Measurements from ENCODE around the gene PCDHB11. TPM values are rescaled to one million over a fixed set of nuclear protein-coding genes. Genes with fewer than 3 reads are reported as not detected.
"Not testable (repeated sequence)": the region's sequence is repeated elsewhere in the genome, so short reads cannot be mapped to it uniquely, and the experiment has no call there.

The PCDHB11 gene
- total RNA-seq, 1 experiment from 2014 or later: 1.0 TPM

GRCh38 chr5:141215504-141215903 is 16.1 kb downstream of the PCDHB11 start:
- not testable (repeated sequence) for H3K27me3 ChIP-seq, H3K9me3 ChIP-seq, H3K4me3 ChIP-seq, DNase-seq, H3K36me3 ChIP-seq

GRCh38 chr5:141216035-141216434 is 16.6 kb downstream of the PCDHB11 start:
- not testable (repeated sequence) for H3K36me3 ChIP-seq, DNase-seq, H3K27me3 ChIP-seq, H3K4me3 ChIP-seq, H3K9me3 ChIP-seq

GRCh38 chr5:141223112-141223783 is 23.8 kb downstream of the PCDHB11 start, which contains the start of gene PCDHB14:
Gene PCDHB14 (plus strand): TSS chr5:141223343. CDS start chr5:141223506, 163 bp downstream.
- Histone ChIP-seq H3K36me3 (no peaks in the 10 kb centered on the region), H3K4me3 (peak within 1 kb of the TSS; percentile 45)
- DNase-seq: peak; percentile 29

GRCh38 chr5:141224844-141225243 is 25.4 kb downstream of the PCDHB11 start:
- H3K9me3 ChIP-seq, H3K36me3 ChIP-seq, H3K4me3 ChIP-seq, DNase-seq, H3K27me3 ChIP-seq: not testable (repeated sequence)

More at GRCh38 chr5:141223112-141223783, 23.8 kb downstream of the PCDHB11 start, which contains the start of gene PCDHB14:
- peaks cover 8% of the 10 kb centered on the region for H3K27me3 ChIP-seq
- H3K9me3 ChIP-seq: no peaks in the 10 kb centered on the region

DNA sequence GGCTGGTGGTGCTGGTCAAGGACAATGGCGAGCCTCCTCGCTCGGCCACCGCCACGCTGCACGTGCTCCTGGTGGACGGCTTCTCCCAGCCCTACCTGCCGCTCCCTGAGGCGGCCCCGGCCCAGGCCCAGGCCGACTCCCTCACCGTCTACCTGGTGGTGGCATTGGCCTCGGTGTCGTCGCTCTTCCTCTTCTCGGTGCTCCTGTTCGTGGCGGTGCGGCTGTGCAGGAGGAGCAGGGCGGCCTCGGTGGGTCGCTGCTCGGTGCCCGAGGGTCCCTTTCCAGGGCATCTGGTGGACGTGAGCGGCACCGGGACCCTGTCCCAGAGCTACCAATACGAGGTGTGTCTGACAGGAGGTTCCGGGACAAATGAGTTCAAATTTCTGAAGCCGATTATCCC is 26.0 kb downstream of the PCDHB11 start:
- DNase-seq, H3K4me3 ChIP-seq, H3K36me3 ChIP-seq, H3K27me3 ChIP-seq, H3K9me3 ChIP-seq: not testable (repeated sequence)

GRCh38 chr5:141234109-141234667 is 34.8 kb downstream of the PCDHB11 start:
- no peak for DNase-seq
- no peaks in the 10 kb centered on the region for H3K27me3 ChIP-seq
- no peaks in the 10 kb centered on the region for H3K36me3 ChIP-seq
- peak overlapping the region; percentile 11; the same call in 1 of the 2 replicates for H3K4me3 ChIP-seq
- H3K9me3 ChIP-seq: peaks cover 30% of the 10 kb centered on the region

DNA sequence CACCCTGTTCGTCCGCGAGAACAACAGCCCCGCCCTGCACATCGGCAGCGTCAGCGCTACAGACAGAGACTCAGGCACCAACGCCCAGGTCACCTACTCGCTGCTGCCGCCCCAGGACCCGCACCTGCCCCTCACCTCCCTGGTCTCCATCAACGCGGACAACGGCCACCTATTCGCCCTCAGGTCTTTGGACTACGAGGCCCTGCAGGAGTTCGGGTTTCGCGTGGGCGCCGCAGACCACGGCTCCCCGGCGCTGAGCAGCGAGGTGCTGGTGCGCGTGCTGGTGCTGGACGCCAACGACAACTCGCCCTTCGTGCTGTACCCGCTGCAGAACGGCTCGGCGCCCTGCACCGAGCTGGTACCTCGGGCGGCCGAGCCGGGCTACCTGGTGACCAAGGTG is 36.5 kb downstream of the PCDHB11 start:
- peaks cover 30% of the 10 kb centered on the region for H3K9me3 ChIP-seq
- not testable (repeated sequence) for H3K36me3 ChIP-seq, H3K27me3 ChIP-seq, H3K4me3 ChIP-seq, DNase-seq

- no peak for DNase-seq
- no peaks in the 10 kb centered on the region for H3K36me3 ChIP-seq
- no peak overlapping the region for H3K4me3 ChIP-seq
- peaks cover 30% of the 10 kb centered on the region for H3K9me3 ChIP-seq
- no peaks in the 10 kb centered on the region for H3K27me3 ChIP-seq
Observed at GRCh38 chr5:141236516-141237313, 37.3 kb downstream of the PCDHB11 start.

- H3K36me3 ChIP-seq: no peaks in the 10 kb centered on the region
- H3K4me3 ChIP-seq: no peak overlapping the region
- peaks cover 24% of the 10 kb centered on the region for H3K9me3 ChIP-seq
- H3K27me3 ChIP-seq: no peaks in the 10 kb centered on the region
- DNase-seq: no peak
Observed at GRCh38 chr5:141241496-141241895, 42.1 kb downstream of the PCDHB11 start.

- DNase-seq: no peak
- Histone ChIP-seq H3K36me3 (no peaks in the 10 kb centered on the region), H3K4me3 (peak within 1 kb of the TSS; percentile 22), H3K9me3 (peaks cover 14% of the 10 kb centered on the region), H3K27me3 (no peaks in the 10 kb centered on the region)
Observed at GRCh38 chr5:141245250-141245717, 45.9 kb downstream of the PCDHB11 start, which contains the start of gene PCDHB15. Gene PCDHB15 (plus strand): TSS chr5:141245395. CDS start chr5:141245579, 184 bp downstream.

- not testable (repeated sequence) for H3K27me3 ChIP-seq, H3K36me3 ChIP-seq, DNase-seq, H3K9me3 ChIP-seq, H3K4me3 ChIP-seq
Observed at GRCh38 chr5:141246971-141247370, 47.5 kb downstream of the PCDHB11 start.

- H3K27me3 ChIP-seq, H3K4me3 ChIP-seq, H3K36me3 ChIP-seq, H3K9me3 ChIP-seq, DNase-seq: not testable (repeated sequence)
Observed at GRCh38 chr5:141247434-141247833, 48.0 kb downstream of the PCDHB11 start.

- no peak for DNase-seq
- no peaks in the 10 kb centered on the region for H3K36me3 ChIP-seq
- H3K9me3 ChIP-seq: peaks cover 14% of the 10 kb centered on the region
- H3K4me3 ChIP-seq: no peak overlapping the region
- H3K27me3 ChIP-seq: no peaks in the 10 kb centered on the region
Observed at GRCh38 chr5:141250576-141250975, 51.1 kb downstream of the PCDHB11 start.

Other genes starting within 250 kb of the PCDHB11 start
- 0.07 TPM in 1 of 2 replicates, not detected in the other for gene PCDHAC2, start 233.2 kb upstream of the PCDHB11 start, total RNA-seq (2014; rRNA removed; shearing (Covaris generic); ENCODE audit: low replicate concordance)
- not detected in 2 replicates for gene PCDHB1, start 148.3 kb upstream of the PCDHB11 start, total RNA-seq (2014; rRNA removed; shearing (Covaris generic); ENCODE audit: low replicate concordance)
- 6.0 and 7.0 TPM in 2 replicates for gene PCDHB2, start 105.0 kb upstream of the PCDHB11 start, total RNA-seq (2014; rRNA removed; shearing (Covaris generic); ENCODE audit: low replicate concordance)
- gene PCDHB3, start 99.2 kb upstream of the PCDHB11 start, total RNA-seq (2014; rRNA removed; shearing (Covaris generic); ENCODE audit: low replicate concordance): not detected in 2 replicates
- gene PCDHB4, start 77.8 kb upstream of the PCDHB11 start, total RNA-seq (2014; rRNA removed; shearing (Covaris generic); ENCODE audit: low replicate concordance): not detected in 2 replicates
- gene PCDHB5, start 64.4 kb upstream of the PCDHB11 start, total RNA-seq (2014; rRNA removed; shearing (Covaris generic); ENCODE audit: low replicate concordance): 2.3 TPM in 1 of 2 replicates, not detected in the other
- 0.10 TPM in 1 of 2 replicates, not detected in the other for gene PCDHB6, start 49.6 kb upstream of the PCDHB11 start, total RNA-seq (2014; rRNA removed; shearing (Covaris generic); ENCODE audit: low replicate concordance)
- 0.46 TPM in 1 of 2 replicates, not detected in the other for gene PCDHB7, start 27.0 kb upstream of the PCDHB11 start, total RNA-seq (2014; rRNA removed; shearing (Covaris generic); ENCODE audit: low replicate concordance)
- gene PCDHB8, start 21.8 kb upstream of the PCDHB11 start, total RNA-seq (2014; rRNA removed; shearing (Covaris generic); ENCODE audit: low replicate concordance): not detected in 2 replicates
- 0.10 and 1.2 TPM in 2 replicates for gene PCDHB16, start 17.2 kb upstream of the PCDHB11 start, total RNA-seq (2014; rRNA removed; shearing (Covaris generic); ENCODE audit: low replicate concordance)
- 1.9 TPM in 1 of 2 replicates, not detected in the other for gene PCDHB9, start 12.5 kb upstream of the PCDHB11 start, total RNA-seq (2014; rRNA removed; shearing (Covaris generic); ENCODE audit: low replicate concordance)
- 0.10 TPM in 1 of 2 replicates, not detected in the other for gene PCDHB10, start 7.3 kb upstream of the PCDHB11 start, total RNA-seq (2014; rRNA removed; shearing (Covaris generic); ENCODE audit: low replicate concordance)
- gene PCDHB12, start 9.1 kb downstream of the PCDHB11 start, total RNA-seq (2014; rRNA removed; shearing (Covaris generic); ENCODE audit: low replicate concordance): 0.16 TPM in 1 of 2 replicates, not detected in the other
- gene PCDHB13, start 14.3 kb downstream of the PCDHB11 start, total RNA-seq (2014; rRNA removed; shearing (Covaris generic); ENCODE audit: low replicate concordance): 0.40 TPM in 1 of 2 replicates, not detected in the other
- 0.74 and 3.8 TPM in 2 replicates for gene PCDHB14, start 23.7 kb downstream of the PCDHB11 start, total RNA-seq (2014; rRNA removed; shearing (Covaris generic); ENCODE audit: low replicate concordance)
- 0.07 and 2.0 TPM in 2 replicates for gene PCDHB15, start 45.8 kb downstream of the PCDHB11 start, total RNA-seq (2014; rRNA removed; shearing (Covaris generic); ENCODE audit: low replicate concordance)
- not detected in 2 replicates for gene SLC25A2, start 104.4 kb downstream of the PCDHB11 start, total RNA-seq (2014; rRNA removed; shearing (Covaris generic); ENCODE audit: low replicate concordance)
- 183 and 217 TPM in 2 replicates for gene TAF7, start 121.2 kb downstream of the PCDHB11 start, total RNA-seq (2014; rRNA removed; shearing (Covaris generic); ENCODE audit: low replicate concordance)
- 0.42 and 0.56 TPM in 2 replicates for gene PCDHGA1, start 130.9 kb downstream of the PCDHB11 start, total RNA-seq (2014; rRNA removed; shearing (Covaris generic); ENCODE audit: low replicate concordance)
- not detected in 2 replicates for gene PCDHGA2, start 139.1 kb downstream of the PCDHB11 start, total RNA-seq (2014; rRNA removed; shearing (Covaris generic); ENCODE audit: low replicate concordance)
- gene PCDHGA3, start 144.2 kb downstream of the PCDHB11 start, total RNA-seq (2014; rRNA removed; shearing (Covaris generic); ENCODE audit: low replicate concordance): not detected in 2 replicates
- gene PCDHGB1, start 150.5 kb downstream of the PCDHB11 start, total RNA-seq (2014; rRNA removed; shearing (Covaris generic); ENCODE audit: low replicate concordance): 0.59 and 1.3 TPM in 2 replicates
- 0.23 and 0.44 TPM in 2 replicates for gene PCDHGA4, start 155.4 kb downstream of the PCDHB11 start, total RNA-seq (2014; rRNA removed; shearing (Covaris generic); ENCODE audit: low replicate concordance)
- gene PCDHGB2, start 160.4 kb downstream of the PCDHB11 start, total RNA-seq (2014; rRNA removed; shearing (Covaris generic); ENCODE audit: low replicate concordance): 1.6 and 2.5 TPM in 2 replicates
- not detected in 2 replicates for gene PCDHGA5, start 164.5 kb downstream of the PCDHB11 start, total RNA-seq (2014; rRNA removed; shearing (Covaris generic); ENCODE audit: low replicate concordance)
- gene PCDHGB3, start 170.6 kb downstream of the PCDHB11 start, total RNA-seq (2014; rRNA removed; shearing (Covaris generic); ENCODE audit: low replicate concordance): 0.81 TPM in 1 of 2 replicates, not detected in the other
- 0.20 and 2.3 TPM in 2 replicates for gene PCDHGA6, start 174.3 kb downstream of the PCDHB11 start, total RNA-seq (2014; rRNA removed; shearing (Covaris generic); ENCODE audit: low replicate concordance)
- 0.07 and 0.67 TPM in 2 replicates for gene PCDHGA7, start 183.1 kb downstream of the PCDHB11 start, total RNA-seq (2014; rRNA removed; shearing (Covaris generic); ENCODE audit: low replicate concordance)
- 0.17 and 0.26 TPM in 2 replicates for gene PCDHGB4, start 188.1 kb downstream of the PCDHB11 start, total RNA-seq (2014; rRNA removed; shearing (Covaris generic); ENCODE audit: low replicate concordance)
- 0.03 and 0.59 TPM in 2 replicates for gene PCDHGA8, start 193.0 kb downstream of the PCDHB11 start, total RNA-seq (2014; rRNA removed; shearing (Covaris generic); ENCODE audit: low replicate concordance)
- 0.53 TPM in 1 of 2 replicates, not detected in the other for gene PCDHGB5, start 198.3 kb downstream of the PCDHB11 start, total RNA-seq (2014; rRNA removed; shearing (Covaris generic); ENCODE audit: low replicate concordance)
- not detected in 2 replicates for gene PCDHGA9, start 203.2 kb downstream of the PCDHB11 start, total RNA-seq (2014; rRNA removed; shearing (Covaris generic); ENCODE audit: low replicate concordance)
- gene PCDHGB6, start 208.4 kb downstream of the PCDHB11 start, total RNA-seq (2014; rRNA removed; shearing (Covaris generic); ENCODE audit: low replicate concordance): not detected in 2 replicates
- gene PCDHGA10, start 213.4 kb downstream of the PCDHB11 start, total RNA-seq (2014; rRNA removed; shearing (Covaris generic); ENCODE audit: low replicate concordance): 1.0 and 1.2 TPM in 2 replicates
- 0.10 TPM in 1 of 2 replicates, not detected in the other for gene PCDHGB7, start 218.1 kb downstream of the PCDHB11 start, total RNA-seq (2014; rRNA removed; shearing (Covaris generic); ENCODE audit: low replicate concordance)
- gene PCDHGA11, start 221.4 kb downstream of the PCDHB11 start, total RNA-seq (2014; rRNA removed; shearing (Covaris generic); ENCODE audit: low replicate concordance): not detected in 2 replicates
- not detected in 2 replicates for gene PCDHGA12, start 230.9 kb downstream of the PCDHB11 start, total RNA-seq (2014; rRNA removed; shearing (Covaris generic); ENCODE audit: low replicate concordance)